Ishikawa (cell line): ENCODE data around the gene SYNE1.

ENCODE experiments used
- CEBPB ChIP-seq: IDR thresholded peaks from 2 replicates; pipeline ENCODE4 v1.6.1; 2012
- CREB1 ChIP-seq: IDR thresholded peaks from 2 replicates; pipeline ENCODE4 v1.6.1; 2012; ENCODE audit warnings: low read depth
- TEAD4 ChIP-seq: IDR thresholded peaks from 2 replicates; pipeline ENCODE4 v1.6.1; 2012
- ZBTB7A ChIP-seq: IDR thresholded peaks from 2 replicates; pipeline ENCODE4 v1.6.1; 2012; ENCODE audit warnings: low read depth
- TF ChIP-seq, protein P1 (sequence below): IDR thresholded peaks from 2 replicates; pipeline ENCODE4 v1.6.1; 2012

DNA sequence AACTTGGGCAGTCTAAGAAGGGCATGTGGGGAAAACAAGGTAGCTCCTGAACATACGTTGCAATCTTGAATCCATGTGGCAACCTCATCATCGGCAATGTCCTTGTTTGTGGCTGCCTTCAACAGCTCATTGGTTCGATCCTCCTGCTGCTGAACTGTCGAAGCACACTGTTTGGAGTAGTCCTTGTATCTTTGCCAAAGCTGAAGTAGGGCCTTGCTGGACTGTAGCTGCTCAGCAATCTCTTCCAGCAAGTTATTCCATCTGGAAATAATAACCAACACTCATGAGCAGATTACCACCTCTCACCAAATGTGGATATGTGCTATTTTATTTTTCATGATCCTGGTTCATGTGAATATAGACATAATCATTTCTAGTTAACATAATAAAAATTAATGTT lies 416.4 kb downstream of the SYNE1 start:
- no peak for TF ChIP-seq TEAD4
- TF ChIP-seq CEBPB: no peak
- no peak for TF ChIP-seq ZBTB7A
- TF ChIP-seq, protein P1, sequence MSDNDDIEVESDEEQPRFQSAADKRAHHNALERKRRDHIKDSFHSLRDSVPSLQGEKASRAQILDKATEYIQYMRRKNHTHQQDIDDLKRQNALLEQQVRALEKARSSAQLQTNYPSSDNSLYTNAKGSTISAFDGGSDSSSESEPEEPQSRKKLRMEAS: no peak
- TF ChIP-seq CREB1: no peak
